ENCODE measurements around the gene TFDP3. TPM values are rescaled to one million over a fixed set of nuclear protein-coding genes. Genes with fewer than 3 reads are reported as not detected.

The TFDP3 gene
- total and polyA plus RNA-seq, 4 donors, result not detected

- no peak for TF ChIP-seq REST (IDR thresholded peaks at IDR 0.05)
- no peak for TF ChIP-seq RXRA (IDR thresholded peaks at IDR 0.05)
- no peak for TF ChIP-seq HNF4A (conservative IDR thresholded peaks at IDR 0.05)
- TF ChIP-seq MAX (IDR thresholded peaks at IDR 0.05), result no peak
Observed at GRCh38 chrX:133248177-133248576, 30.0 kb upstream of the TFDP3 start (continued).

DNA sequence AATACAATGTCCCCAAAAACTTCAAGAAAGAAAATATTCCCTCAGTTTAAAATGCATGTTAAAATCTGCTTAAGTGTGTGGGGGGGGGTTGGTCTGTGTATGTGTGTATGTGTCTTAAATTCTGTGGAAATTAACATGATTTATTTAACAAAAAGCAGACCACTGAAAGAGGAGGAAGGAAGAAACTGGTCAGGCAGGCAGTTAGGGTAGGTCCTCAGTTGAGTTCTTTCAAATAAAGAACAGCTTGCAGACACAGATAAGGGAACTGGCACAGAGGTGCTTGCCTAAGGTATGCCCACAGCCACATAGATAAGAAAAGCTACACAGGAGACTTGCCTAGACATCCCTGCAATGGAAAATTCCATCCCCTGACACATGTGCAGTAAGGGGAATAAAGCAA, 28.8 kb upstream of the TFDP3 start:
- DNase-seq (ENCODE audit: low spot score), result no peak
- H3K4me3 ChIP-seq (ENCODE audit: low read depth in 1 of 3, low read length in 3 of 3), result no peak overlapping the region
- peaks cover 0 to 24% (median 11%) of the 10 kb centered on the region in 4 donors for H3K9me3 ChIP-seq (ENCODE audit: control insufficient read depth in 4 of 4, low read length in 3 of 4)
- no peaks in the 10 kb centered on the region for H3K4me1 ChIP-seq (ENCODE audit: control insufficient read depth in 4 of 4, insufficient read depth in 4 of 4, low read length in 3 of 4)
- H3K27ac ChIP-seq (ENCODE audit: low read depth in 1 of 2, low read length in 2 of 2), result no peak overlapping the region
- no peak overlapping the region for H3K9ac ChIP-seq (ENCODE audit: low read depth in 1 of 2, low read length in 2 of 2)
- H3K27me3 ChIP-seq (ENCODE audit: control insufficient read depth in 4 of 4, insufficient read depth in 4 of 4, low read length in 3 of 4), result no peaks in the 10 kb centered on the region
- no peaks in the 10 kb centered on the region for H3K36me3 ChIP-seq (ENCODE audit: control insufficient read depth in 4 of 4, insufficient read depth in 3 of 4, low read depth in 1 of 4, low read length in 3 of 4)
- TF ChIP-seq RAD21 (IDR thresholded peaks at IDR 0.05) (no peak), YY1 (IDR thresholded peaks at IDR 0.05) (no peak), HNF4A (conservative IDR thresholded peaks at IDR 0.05) (no peak), FOXA2 (IDR thresholded peaks at IDR 0.05) (no peak), REST (IDR thresholded peaks at IDR 0.05) (no peak), SP1 (IDR thresholded peaks at IDR 0.05) (no peak), MAX (IDR thresholded peaks at IDR 0.05) (no peak), EGR1 (IDR thresholded peaks at IDR 0.05; ENCODE audit: low read depth in 2 of 2) (no peak), TAF1 (conservative IDR thresholded peaks at IDR 0.05) (no peak)
- TF ChIP-seq, protein P1, sequence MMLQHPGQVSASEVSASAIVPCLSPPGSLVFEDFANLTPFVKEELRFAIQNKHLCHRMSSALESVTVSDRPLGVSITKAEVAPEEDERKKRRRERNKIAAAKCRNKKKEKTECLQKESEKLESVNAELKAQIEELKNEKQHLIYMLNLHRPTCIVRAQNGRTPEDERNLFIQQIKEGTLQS (IDR thresholded peaks at IDR 0.05), result no peak
- TF ChIP-seq, protein P2, sequence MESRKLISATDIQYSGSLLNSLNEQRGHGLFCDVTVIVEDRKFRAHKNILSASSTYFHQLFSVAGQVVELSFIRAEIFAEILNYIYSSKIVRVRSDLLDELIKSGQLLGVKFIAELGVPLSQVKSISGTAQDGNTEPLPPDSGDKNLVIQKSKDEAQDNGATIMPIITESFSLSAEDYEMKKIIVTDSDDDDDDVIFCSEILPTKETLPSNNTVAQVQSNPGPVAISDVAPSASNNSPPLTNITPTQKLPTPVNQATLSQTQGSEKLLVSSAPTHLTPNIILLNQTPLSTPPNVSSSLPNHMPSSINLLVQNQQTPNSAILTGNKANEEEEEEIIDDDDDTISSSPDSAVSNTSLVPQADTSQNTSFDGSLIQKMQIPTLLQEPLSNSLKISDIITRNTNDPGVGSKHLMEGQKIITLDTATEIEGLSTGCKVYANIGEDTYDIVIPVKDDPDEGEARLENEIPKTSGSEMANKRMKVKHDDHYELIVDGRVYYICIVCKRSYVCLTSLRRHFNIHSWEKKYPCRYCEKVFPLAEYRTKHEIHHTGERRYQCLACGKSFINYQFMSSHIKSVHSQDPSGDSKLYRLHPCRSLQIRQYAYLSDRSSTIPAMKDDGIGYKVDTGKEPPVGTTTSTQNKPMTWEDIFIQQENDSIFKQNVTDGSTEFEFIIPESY (IDR thresholded peaks at IDR 0.05), result no peak
